ENCODE data around the gene NUP93. TPM values are rescaled to one million over a fixed set of nuclear protein-coding genes. Genes with fewer than 3 reads are reported as not detected.

Gene NUP93
- total RNA-seq, 1 donor from 2014 or later: 92.9 TPM

DNA sequence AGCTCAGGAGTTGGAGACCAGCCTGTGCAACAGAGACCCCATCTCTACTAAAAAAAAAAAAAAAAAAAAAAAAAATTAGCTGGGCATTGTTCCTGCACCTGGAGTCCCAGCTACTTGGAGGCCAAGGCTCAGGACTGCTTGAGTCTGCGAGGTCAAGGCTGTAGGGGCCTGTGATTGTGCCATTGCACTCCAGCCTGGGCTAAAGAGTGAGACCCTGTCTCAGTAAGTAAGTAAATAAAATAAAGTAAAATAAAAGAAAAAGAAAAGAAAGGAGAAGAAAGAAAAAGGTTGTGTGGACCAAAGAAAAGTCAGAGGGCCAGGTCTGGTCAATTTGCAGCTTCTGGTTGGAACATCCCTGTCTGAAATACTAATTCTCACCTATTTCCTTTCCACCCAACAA, 29.3 kb upstream of the NUP93 start:
- Mint-ChIP-seq H3K4me3 (ENCODE audit: unreplicated experiment) (no peak overlapping the region), H3K36me3 (ENCODE audit: low read depth, unreplicated experiment) (no peaks in the 10 kb centered on the region), H3K9me3 (ENCODE audit: unreplicated experiment) (no peaks in the 10 kb centered on the region), H3K27ac (ENCODE audit: unreplicated experiment) (no peak overlapping the region), H3K4me1 (ENCODE audit: unreplicated experiment) (no peaks in the 10 kb centered on the region), H3K27me3 (ENCODE audit: unreplicated experiment) (peaks cover 5% of the 10 kb centered on the region)
- TF ChIP-seq, protein P1, sequence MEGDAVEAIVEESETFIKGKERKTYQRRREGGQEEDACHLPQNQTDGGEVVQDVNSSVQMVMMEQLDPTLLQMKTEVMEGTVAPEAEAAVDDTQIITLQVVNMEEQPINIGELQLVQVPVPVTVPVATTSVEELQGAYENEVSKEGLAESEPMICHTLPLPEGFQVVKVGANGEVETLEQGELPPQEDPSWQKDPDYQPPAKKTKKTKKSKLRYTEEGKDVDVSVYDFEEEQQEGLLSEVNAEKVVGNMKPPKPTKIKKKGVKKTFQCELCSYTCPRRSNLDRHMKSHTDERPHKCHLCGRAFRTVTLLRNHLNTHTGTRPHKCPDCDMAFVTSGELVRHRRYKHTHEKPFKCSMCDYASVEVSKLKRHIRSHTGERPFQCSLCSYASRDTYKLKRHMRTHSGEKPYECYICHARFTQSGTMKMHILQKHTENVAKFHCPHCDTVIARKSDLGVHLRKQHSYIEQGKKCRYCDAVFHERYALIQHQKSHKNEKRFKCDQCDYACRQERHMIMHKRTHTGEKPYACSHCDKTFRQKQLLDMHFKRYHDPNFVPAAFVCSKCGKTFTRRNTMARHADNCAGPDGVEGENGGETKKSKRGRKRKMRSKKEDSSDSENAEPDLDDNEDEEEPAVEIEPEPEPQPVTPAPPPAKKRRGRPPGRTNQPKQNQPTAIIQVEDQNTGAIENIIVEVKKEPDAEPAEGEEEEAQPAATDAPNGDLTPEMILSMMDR (IDR thresholded peaks at IDR 0.05; ENCODE audit: unreplicated experiment): no peak
- DNase-seq (ENCODE audit: low spot score): no peak

DNA sequence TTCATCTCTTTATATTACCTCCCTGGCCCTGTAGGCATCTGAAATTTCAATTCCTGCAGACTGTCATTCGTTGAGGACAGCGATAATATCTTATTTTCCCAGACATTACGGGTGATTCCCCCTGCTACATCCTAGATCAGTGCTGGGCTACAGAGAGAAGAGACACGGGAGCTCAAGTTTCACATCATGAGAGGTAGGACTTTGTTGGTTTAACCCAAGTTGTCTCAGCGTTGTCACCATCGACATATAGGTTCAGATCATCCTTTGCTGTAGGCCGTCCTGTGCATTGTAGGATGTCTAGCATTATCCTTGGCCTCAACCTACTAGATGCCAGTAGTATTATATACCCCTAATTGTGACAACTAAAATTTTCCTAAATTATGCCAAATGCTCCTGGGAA, 28.4 kb upstream of the NUP93 start:
- H3K36me3 Mint-ChIP-seq (ENCODE audit: low read depth, unreplicated experiment): no peaks in the 10 kb centered on the region
- no peaks in the 10 kb centered on the region for H3K9me3 Mint-ChIP-seq (ENCODE audit: unreplicated experiment)
- H3K4me1 Mint-ChIP-seq (ENCODE audit: unreplicated experiment): no peaks in the 10 kb centered on the region
- H3K4me3 Mint-ChIP-seq (ENCODE audit: unreplicated experiment): no peak overlapping the region
- H3K27ac Mint-ChIP-seq (ENCODE audit: unreplicated experiment): no peak overlapping the region
- H3K27me3 Mint-ChIP-seq (ENCODE audit: unreplicated experiment): peaks cover 5% of the 10 kb centered on the region
- TF ChIP-seq, protein P1 (IDR thresholded peaks at IDR 0.05; ENCODE audit: unreplicated experiment): no peak
- no peak for DNase-seq (ENCODE audit: low spot score)

DNA sequence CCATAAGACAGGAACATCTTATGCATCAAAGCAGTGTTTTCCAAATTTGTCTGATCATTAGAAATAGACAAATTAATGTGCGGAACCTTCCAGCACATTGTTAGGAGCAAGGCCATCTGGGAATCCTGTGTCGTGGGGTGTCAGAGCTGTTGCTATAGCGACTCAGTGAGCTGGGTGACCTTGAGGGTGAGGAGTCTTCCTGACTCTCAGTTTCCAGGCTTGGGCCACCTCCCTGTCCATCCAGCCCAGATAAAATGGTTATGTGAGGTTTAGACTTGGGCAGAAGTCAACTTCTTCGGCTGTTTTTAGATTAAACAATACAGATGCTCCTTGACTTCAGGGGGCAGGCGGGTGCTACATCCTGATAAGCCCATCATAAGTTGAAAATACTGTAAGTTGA, 27.1 kb upstream of the NUP93 start:
- H3K36me3 Mint-ChIP-seq (ENCODE audit: low read depth, unreplicated experiment): no peaks in the 10 kb centered on the region
- TF ChIP-seq, protein P1 (IDR thresholded peaks at IDR 0.05; ENCODE audit: unreplicated experiment): no peak
- H3K9me3 Mint-ChIP-seq (ENCODE audit: unreplicated experiment): no peaks in the 10 kb centered on the region
- DNase-seq (ENCODE audit: low spot score): no peak
- no peaks in the 10 kb centered on the region for H3K4me1 Mint-ChIP-seq (ENCODE audit: unreplicated experiment)
- peaks cover 5% of the 10 kb centered on the region for H3K27me3 Mint-ChIP-seq (ENCODE audit: unreplicated experiment)
- H3K27ac Mint-ChIP-seq (ENCODE audit: unreplicated experiment): no peak overlapping the region
- no peak overlapping the region for H3K4me3 Mint-ChIP-seq (ENCODE audit: unreplicated experiment)

DNA sequence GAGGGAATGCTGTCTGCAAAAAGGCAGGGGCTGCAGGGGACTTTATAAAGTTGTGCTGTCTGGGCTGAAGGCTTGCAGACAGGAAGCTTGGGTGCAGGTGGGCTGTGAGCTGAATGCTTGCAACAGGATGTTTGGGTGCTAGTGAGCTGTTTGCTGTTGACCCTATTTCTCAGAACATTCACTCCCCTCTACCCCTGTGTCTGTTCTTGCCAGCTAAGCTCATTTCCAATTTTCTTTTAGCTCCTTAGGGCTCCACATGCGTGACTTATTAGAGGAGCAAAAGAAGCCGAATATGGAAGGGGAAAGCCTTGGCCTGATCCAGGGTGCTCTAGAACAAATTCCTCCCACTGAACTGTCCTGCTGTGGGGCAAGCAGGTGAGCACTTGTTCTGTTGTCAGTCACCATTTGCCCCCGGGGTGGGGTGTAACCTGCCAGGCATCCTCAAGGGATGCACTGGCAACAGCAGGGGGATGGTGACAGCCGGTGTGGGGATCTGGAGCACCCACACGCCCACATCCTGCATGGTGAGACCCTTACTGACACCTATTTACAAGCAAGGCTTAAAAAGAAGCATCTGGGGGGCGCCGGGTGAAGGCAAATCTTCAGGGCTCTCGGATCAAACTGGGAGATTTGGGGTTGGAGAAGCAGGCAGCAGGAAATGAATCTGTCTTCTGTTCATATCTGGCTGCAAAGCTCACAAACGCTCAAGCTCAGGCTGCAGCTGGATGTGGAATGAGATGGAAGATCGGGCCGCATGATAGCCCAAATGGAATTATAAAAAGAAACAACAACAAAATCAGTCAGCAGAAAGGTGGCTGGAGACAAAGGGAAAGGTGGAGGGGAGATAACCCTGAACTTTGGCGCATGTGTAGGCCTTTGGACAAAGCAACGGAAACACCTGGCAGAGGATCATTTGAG, 21.1 kb upstream of the NUP93 start:
- Mint-ChIP-seq H3K9me3 (ENCODE audit: unreplicated experiment) (no peaks in the 10 kb centered on the region), H3K36me3 (ENCODE audit: low read depth, unreplicated experiment) (no peaks in the 10 kb centered on the region), H3K4me3 (ENCODE audit: unreplicated experiment) (no peak overlapping the region), H3K4me1 (ENCODE audit: unreplicated experiment) (peaks cover 3% of the 10 kb centered on the region), H3K27ac (ENCODE audit: unreplicated experiment) (no peak overlapping the region), H3K27me3 (ENCODE audit: unreplicated experiment) (peaks cover 10% of the 10 kb centered on the region)
- no peak for DNase-seq (ENCODE audit: low spot score)
- TF ChIP-seq, protein P1 (IDR thresholded peaks at IDR 0.05; ENCODE audit: unreplicated experiment): no peak

DNA sequence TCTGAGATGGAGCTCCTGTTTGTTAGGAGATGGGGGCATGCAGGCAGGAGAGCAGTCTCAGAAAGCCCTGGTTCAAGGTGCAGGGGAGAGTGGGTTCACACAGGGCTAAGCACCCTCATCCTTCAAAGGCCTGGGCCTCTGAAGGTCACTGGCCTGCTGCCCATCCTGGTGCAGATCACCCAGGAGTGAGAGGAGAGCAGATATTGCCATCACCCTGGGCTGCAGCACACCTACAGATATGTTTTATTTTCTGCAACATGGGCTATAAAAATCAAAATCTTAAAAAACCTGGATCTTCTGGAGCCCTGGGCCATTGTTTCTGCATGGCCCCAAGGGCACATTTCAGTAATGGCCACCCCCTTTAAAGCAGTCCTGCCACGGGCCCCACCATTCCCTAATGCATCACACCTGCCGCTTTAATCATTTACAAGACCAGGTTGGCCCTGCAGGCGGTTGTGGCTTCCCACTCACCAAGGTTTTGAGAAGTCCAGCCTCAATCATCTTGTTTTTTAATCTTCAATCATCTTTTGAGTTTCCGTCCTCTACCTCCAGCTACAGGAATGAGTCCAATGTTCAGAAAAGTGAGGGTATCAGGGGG, 20.4 kb upstream of the NUP93 start:
- Mint-ChIP-seq H3K36me3 (ENCODE audit: low read depth, unreplicated experiment) (no peaks in the 10 kb centered on the region), H3K27ac (ENCODE audit: unreplicated experiment) (no peak overlapping the region), H3K4me3 (ENCODE audit: unreplicated experiment) (no peak overlapping the region), H3K9me3 (ENCODE audit: unreplicated experiment) (no peaks in the 10 kb centered on the region), H3K27me3 (ENCODE audit: unreplicated experiment) (peaks cover 10% of the 10 kb centered on the region), H3K4me1 (ENCODE audit: unreplicated experiment) (peaks cover 3% of the 10 kb centered on the region)
- TF ChIP-seq, protein P1 (IDR thresholded peaks at IDR 0.05; ENCODE audit: unreplicated experiment): no peak
- no peak for DNase-seq (ENCODE audit: low spot score)
